ENCODE results near the gene ADAP2. TPM values are rescaled to one million over a fixed set of nuclear protein-coding genes. Genes with fewer than 3 reads are reported as not detected.

ADAP2 gene
- total RNA-seq, 1 experiment from 2014 or later: 1.2 TPM

- DNase-seq (ENCODE audit: low spot score) (no peak), ATAC-seq (no peak)
- H3K27me3 Mint-ChIP-seq (ENCODE audit: low read depth): no peaks in the 10 kb centered on the region
- no peaks in the 10 kb centered on the region for H3K9me3 Mint-ChIP-seq
- no peaks in the 10 kb centered on the region for H3K4me1 Mint-ChIP-seq
- H3K4me3 Mint-ChIP-seq: no peak overlapping the region
- no peak overlapping the region for H3K27ac Mint-ChIP-seq
- ChIA-PET CTCF (no interaction called here), POLR2A (interaction anchor here (0.6 kb wide), 1 partner anchor 16 kb away, joined by 4 read pairs; no protein-coding TSS in a partner anchor)
- TF ChIP-seq TP53 (CRISPR knock-in tag; IDR thresholded peaks at IDR 0.05): no peak
- TF ChIP-seq, protein P1, sequence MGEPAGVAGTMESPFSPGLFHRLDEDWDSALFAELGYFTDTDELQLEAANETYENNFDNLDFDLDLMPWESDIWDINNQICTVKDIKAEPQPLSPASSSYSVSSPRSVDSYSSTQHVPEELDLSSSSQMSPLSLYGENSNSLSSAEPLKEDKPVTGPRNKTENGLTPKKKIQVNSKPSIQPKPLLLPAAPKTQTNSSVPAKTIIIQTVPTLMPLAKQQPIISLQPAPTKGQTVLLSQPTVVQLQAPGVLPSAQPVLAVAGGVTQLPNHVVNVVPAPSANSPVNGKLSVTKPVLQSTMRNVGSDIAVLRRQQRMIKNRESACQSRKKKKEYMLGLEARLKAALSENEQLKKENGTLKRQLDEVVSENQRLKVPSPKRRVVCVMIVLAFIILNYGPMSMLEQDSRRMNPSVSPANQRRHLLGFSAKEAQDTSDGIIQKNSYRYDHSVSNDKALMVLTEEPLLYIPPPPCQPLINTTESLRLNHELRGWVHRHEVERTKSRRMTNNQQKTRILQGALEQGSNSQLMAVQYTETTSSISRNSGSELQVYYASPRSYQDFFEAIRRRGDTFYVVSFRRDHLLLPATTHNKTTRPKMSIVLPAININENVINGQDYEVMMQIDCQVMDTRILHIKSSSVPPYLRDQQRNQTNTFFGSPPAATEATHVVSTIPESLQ (CRISPR knock-in tag; IDR thresholded peaks at IDR 0.05): no peak
- TF ChIP-seq ZNF219 (CRISPR knock-in tag; IDR thresholded peaks at IDR 0.05; ENCODE audit: borderline replicate concordance): no peak
- TF ChIP-seq E2F5 (CRISPR knock-in tag; IDR thresholded peaks at IDR 0.05): no peak
- no peak for TF ChIP-seq OVOL2 (CRISPR knock-in tag; IDR thresholded peaks at IDR 0.05; ENCODE audit: borderline replicate concordance)
- no peak for TF ChIP-seq NR1H2 (CRISPR knock-in tag; IDR thresholded peaks at IDR 0.05)
- TF ChIP-seq, protein P2, sequence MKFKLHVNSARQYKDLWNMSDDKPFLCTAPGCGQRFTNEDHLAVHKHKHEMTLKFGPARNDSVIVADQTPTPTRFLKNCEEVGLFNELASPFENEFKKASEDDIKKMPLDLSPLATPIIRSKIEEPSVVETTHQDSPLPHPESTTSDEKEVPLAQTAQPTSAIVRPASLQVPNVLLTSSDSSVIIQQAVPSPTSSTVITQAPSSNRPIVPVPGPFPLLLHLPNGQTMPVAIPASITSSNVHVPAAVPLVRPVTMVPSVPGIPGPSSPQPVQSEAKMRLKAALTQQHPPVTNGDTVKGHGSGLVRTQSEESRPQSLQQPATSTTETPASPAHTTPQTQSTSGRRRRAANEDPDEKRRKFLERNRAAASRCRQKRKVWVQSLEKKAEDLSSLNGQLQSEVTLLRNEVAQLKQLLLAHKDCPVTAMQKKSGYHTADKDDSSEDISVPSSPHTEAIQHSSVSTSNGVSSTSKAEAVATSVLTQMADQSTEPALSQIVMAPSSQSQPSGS (CRISPR knock-in tag; IDR thresholded peaks at IDR 0.05; ENCODE audit: borderline replicate concordance, low read depth): no peak
- no peak for TF ChIP-seq ELF4 (CRISPR knock-in tag; IDR thresholded peaks at IDR 0.05; ENCODE audit: low read depth)
- no peak for TF ChIP-seq FOXK1 (CRISPR knock-in tag; IDR thresholded peaks at IDR 0.05)
- no peak for TF ChIP-seq FOXJ3 (CRISPR knock-in tag; IDR thresholded peaks at IDR 0.05; ENCODE audit: borderline replicate concordance)
- no peak for TF ChIP-seq ATF1 (CRISPR knock-in tag; IDR thresholded peaks at IDR 0.05)
- H3K36me3 Mint-ChIP-seq: no peaks in the 10 kb centered on the region
Measured at GRCh38 chr17:30990458-30990857, 68.7 kb downstream of the ADAP2 start.

DNA sequence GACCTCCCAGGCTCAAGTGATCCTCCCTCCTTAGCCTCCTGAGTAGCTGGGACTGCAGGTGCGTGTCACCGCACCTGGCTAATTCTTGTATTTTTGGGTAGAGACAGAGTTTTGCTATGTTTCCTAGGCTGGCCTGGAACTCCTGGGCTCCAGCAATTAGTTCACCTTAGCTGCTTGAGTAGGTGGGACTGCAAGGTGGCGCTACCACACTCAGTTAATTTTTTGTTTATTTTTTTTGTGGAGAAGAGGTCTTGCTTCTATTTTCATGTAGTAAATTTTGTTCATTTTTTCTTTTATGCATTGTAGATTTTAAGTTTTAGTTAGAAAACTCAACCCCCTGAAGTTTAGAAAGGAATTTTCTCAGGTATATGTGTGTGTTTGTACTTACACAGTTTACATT is 70.8 kb downstream of the ADAP2 start:
- ATAC-seq (no peak), DNase-seq (ENCODE audit: low spot score) (no peak)
- CTCF ChIA-PET: interaction anchor here (0.6 kb wide), 2 partner anchors 118 to 243 kb away, joined by 3 read pairs; no protein-coding TSS in a partner anchor
- Mint-ChIP-seq H3K27me3 (ENCODE audit: low read depth) (no peaks in the 10 kb centered on the region), H3K4me1 (no peaks in the 10 kb centered on the region), H3K36me3 (peaks cover 8% of the 10 kb centered on the region), H3K27ac (no peak overlapping the region), H3K9me3 (no peaks in the 10 kb centered on the region), H3K4me3 (no peak overlapping the region)
- TF ChIP-seq SMAD3 (CRISPR knock-in tag; IDR thresholded peaks at IDR 0.05; ENCODE audit: borderline replicate concordance) (no peak), E2F5 (CRISPR knock-in tag; IDR thresholded peaks at IDR 0.05) (no peak), HMGXB4 (CRISPR knock-in tag; IDR thresholded peaks at IDR 0.05) (no peak), IRF2 (CRISPR knock-in tag; IDR thresholded peaks at IDR 0.05; ENCODE audit: borderline replicate concordance, low read depth) (no peak), NFATC4 (CRISPR knock-in tag; IDR thresholded peaks at IDR 0.05) (no peak), GTF2I (CRISPR knock-in tag; conservative IDR thresholded peaks at IDR 0.05) (no peak), HMGA2 (CRISPR knock-in tag; IDR thresholded peaks at IDR 0.05) (no peak), EMX1 (CRISPR knock-in tag; IDR thresholded peaks at IDR 0.05) (no peak), CBFB (CRISPR knock-in tag; IDR thresholded peaks at IDR 0.05; ENCODE audit: low read depth) (no peak), MXD4 (CRISPR knock-in tag; IDR thresholded peaks at IDR 0.05; ENCODE audit: borderline replicate concordance) (no peak)
- TF ChIP-seq, protein P3, sequence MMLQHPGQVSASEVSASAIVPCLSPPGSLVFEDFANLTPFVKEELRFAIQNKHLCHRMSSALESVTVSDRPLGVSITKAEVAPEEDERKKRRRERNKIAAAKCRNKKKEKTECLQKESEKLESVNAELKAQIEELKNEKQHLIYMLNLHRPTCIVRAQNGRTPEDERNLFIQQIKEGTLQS (CRISPR knock-in tag; conservative IDR thresholded peaks at IDR 0.05): no peak
- TF ChIP-seq, protein P4, sequence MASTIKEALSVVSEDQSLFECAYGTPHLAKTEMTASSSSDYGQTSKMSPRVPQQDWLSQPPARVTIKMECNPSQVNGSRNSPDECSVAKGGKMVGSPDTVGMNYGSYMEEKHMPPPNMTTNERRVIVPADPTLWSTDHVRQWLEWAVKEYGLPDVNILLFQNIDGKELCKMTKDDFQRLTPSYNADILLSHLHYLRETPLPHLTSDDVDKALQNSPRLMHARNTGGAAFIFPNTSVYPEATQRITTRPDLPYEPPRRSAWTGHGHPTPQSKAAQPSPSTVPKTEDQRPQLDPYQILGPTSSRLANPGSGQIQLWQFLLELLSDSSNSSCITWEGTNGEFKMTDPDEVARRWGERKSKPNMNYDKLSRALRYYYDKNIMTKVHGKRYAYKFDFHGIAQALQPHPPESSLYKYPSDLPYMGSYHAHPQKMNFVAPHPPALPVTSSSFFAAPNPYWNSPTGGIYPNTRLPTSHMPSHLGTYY (CRISPR knock-in tag; IDR thresholded peaks at IDR 0.05): no peak
- TF ChIP-seq, protein P5, sequence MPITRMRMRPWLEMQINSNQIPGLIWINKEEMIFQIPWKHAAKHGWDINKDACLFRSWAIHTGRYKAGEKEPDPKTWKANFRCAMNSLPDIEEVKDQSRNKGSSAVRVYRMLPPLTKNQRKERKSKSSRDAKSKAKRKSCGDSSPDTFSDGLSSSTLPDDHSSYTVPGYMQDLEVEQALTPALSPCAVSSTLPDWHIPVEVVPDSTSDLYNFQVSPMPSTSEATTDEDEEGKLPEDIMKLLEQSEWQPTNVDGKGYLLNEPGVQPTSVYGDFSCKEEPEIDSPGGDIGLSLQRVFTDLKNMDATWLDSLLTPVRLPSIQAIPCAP (CRISPR knock-in tag; IDR thresholded peaks at IDR 0.05): no peak
- POLR2A ChIA-PET: no interaction called here

All from WTC11 (cell line).